GM19463 (cell line): Measurements from ENCODE around the gene FAM20C.
A peak's percentile ranks its signal among the peaks of the same experiment; 100 is the strongest.

ENCODE experiments used
- ATAC-seq: cut with Tn5 transposase; IDR thresholded peaks from one replicate; pipeline ENCODE4 v1.9.1; 2021; ENCODE audit warnings: mild to moderate bottlenecking, moderate library complexity; ENCODE audit not compliant: unreplicated experiment

FAM20C gene

DNA sequence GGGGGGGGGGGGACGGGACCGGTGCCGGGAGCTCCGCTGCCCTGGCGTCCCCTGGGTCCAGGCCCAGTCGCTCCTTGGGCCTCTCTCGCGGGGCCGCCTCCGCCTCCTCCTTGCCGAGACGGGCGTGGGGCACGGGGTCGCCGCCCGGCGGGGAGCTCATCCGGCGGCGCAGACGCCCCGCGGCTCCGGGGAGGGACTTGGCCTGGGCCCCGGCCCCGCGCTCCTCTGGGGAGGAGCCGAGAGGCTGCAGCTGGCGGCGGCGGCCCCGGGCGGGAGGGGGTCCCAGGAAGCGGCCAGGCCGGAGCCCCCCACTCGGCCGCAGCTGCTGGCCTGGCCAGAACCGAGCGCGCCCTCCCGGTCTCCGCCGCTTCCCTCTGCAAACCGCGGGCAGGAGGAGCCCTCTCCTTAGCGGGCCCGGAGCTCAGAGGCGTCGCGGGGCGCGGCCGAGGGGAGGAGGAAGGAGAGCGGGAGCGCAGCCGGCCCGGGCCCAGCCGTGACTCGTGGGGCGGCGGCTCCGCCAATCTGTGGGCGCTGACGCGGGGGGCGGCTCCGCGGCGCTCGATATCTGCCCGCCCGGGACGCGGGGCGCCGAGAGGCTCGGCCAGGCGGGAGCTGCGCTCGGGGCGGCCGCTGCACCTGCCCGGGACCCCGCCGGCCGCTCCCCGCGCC, at the start of gene FAM20C:
Gene FAM20C (plus strand): TSS at position 591 of the 669 bp plus-strand sequence. CDS start 629 bp downstream, outside the sequence.
- ATAC-seq = no peak

DNA sequence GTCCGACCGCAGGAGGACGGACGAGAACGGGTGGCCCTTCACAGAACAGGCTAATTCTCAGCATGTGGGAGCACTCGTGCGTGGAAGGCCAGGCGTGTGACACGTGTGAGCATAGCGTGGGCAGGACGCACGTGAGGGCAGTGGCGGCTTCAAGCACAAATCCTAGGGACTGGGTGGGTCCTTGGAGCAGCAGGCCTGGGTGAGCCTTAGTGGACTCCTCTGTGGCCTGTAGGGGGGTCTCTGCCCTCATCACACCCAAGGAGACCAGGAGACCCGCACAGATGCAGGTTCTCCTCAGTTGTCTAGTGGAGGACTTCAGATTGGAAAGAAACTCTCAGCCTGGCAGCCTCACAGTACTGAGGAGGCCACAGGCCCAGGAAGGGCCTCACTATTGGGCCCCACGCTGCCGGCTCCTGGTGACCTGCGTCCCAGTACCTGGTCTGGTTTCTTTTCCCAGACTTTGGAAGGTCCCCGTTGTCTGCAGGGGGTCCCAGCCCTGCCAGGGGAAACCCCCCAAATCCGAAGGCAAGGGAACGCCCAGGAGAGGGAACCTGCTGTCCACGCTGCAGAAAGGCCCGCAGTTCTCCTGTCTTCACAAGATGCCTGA, 49.1 kb upstream of the FAM20C start:
- ATAC-seq = no peak

DNA sequence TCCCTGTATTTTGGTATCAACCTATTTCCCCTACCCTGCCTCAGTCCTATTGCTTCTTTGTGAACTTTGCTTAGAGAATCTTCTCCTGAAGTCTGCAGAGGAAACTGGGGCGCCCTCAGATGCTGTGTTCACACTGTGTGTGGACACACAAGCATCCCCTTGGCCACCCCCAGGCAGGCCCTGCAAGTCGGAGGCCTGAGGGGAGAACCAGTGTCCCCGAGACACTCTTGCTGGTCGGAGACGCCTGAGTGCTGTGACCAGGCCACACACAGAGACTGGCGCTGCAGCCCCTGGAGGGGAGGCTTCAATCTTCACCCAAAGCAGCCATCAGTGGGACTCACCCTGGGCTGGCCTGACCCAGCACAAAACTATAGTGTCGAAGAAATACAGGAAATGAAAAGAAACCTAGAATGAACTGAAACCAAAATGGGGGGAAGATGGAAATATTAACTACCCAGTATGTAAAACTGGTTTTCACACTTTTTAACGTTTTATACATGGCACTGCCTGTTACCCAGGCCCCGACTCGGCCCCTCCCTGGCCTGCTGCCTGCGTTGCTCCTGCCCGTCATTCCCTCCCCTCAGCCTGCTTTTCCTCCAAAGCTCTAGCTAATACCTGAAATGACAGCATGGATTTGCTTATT, 48.4 kb upstream of the FAM20C start:
- peak; percentile 49 for ATAC-seq

DNA sequence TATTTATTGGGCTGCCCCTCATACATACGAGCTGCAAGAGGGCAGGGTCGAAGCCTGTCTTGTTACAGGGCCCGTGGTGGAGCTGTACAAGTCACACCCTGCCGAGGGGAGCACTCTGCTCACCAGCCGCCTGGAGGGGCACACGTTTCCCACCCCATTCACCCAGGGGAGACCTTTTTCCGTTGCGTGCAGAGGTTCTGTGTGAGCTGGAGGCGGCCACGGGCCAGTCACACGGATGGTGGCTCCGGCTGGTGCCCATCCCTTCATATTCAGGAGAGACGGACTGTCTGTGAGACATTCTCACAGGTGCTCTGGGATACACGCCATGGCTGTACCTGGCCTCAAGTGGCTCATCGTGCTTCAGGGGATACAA, 47.9 kb upstream of the FAM20C start:
- no peak for ATAC-seq

DNA sequence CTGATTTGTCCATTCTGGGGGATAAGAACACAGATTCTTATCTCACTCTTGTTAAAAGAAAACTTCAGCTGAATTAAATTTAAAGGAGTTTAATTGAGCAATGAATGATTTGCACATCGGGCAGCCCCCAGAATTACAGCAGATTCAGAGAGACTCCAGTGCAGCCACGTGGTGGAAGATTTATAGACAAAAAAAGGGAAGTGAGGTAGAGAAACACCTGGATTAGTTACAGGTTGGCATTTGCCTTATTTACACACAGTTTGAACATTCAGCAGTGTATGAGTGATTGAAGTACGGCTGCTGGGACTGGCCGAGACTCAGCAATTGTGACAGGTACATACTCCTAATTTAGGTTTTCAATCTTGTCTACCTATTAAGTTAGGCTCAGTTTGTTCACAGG, 46.5 kb upstream of the FAM20C start:
- ATAC-seq = no peak

DNA sequence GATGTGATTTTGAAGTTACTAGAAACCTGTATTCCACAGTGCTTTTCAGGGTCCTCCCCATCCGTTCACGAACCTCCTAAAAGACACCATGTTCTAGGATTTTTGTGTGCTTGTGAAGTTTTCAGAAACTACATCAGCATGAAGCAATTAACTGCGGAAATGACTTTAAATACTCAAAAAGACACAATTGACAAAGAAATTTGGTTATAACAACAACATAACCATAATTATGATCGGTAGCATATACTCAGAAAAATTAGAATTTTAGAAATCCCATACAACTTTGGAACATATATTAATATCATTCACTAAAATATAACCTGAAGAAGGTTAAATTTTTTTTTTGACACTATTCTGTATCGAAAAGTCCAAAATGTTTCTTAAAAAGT, 43.8 kb upstream of the FAM20C start:
- ATAC-seq = no peak

DNA sequence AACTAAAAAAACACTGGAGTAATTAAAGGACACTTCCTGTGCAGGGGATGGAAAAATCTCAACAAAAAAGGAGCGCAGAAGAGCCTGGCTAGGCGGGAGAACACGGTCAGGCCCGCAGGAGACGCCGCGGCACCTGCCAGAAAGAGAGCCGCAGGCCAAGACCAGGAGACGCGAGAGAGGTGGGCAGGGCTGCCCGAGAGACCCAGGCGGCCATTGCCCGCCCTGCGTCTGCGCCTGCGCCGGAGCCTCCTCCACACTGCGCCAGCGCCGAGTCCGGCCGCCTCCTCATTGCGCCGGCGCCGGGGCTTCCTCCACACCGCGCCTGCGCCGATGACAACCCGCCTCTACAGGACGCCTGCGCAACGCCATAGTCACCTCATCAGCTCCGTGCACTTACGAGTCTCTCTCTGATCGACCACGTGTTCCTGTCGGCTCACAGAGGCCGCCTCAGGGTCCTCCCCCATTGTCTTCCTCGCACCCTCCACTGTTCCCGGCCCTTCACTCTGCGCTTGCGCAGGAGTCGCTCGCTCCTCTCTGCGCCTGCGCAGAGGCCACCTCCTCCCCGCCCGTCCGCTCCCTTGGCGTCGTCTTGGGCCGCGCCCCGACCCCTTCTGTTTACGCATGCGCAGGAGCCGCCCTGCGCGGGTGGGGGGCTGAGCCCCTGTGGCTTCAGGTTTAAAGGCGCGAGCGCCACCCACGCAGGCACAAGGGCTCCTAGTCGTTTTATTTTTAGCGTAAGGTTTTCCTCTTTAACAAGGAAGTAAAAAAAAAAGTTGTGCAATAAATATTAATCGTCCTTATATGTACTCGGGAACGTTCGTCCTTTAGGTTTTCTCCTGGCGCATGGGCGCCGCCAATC, 43.2 kb upstream of the FAM20C start:
- peak; percentile 97 for ATAC-seq

- ATAC-seq = peak; percentile 2
Measured at GRCh38 chr7:149791-150636, 42.4 kb upstream of the FAM20C start.

- ATAC-seq = no peak
Measured at GRCh38 chr7:150811-151221, 41.6 kb upstream of the FAM20C start.

- ATAC-seq = no peak
Measured at GRCh38 chr7:151346-152050, 40.9 kb upstream of the FAM20C start.

- no peak for ATAC-seq
Measured at GRCh38 chr7:152702-153391, 39.5 kb upstream of the FAM20C start.

DNA sequence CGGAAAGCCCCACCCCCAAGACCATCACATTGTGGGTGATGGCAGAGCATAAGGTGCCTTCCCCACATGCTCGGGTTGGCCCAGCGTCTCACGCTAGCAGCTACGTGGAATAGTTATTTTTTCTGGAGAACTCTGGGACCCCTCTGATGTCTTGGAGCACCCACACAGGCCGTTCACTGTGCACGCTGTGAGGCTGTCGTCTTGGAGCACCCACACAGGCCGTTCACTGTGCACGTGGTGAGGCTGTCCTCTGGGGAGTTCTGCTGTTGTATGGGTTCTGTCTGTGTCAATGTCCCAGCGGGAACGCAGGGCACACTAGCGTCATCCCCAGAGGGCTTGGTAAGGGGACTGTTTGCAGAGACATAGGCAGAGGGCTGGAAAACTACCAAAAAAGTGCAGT, 38.8 kb upstream of the FAM20C start:
- ATAC-seq = no peak

DNA sequence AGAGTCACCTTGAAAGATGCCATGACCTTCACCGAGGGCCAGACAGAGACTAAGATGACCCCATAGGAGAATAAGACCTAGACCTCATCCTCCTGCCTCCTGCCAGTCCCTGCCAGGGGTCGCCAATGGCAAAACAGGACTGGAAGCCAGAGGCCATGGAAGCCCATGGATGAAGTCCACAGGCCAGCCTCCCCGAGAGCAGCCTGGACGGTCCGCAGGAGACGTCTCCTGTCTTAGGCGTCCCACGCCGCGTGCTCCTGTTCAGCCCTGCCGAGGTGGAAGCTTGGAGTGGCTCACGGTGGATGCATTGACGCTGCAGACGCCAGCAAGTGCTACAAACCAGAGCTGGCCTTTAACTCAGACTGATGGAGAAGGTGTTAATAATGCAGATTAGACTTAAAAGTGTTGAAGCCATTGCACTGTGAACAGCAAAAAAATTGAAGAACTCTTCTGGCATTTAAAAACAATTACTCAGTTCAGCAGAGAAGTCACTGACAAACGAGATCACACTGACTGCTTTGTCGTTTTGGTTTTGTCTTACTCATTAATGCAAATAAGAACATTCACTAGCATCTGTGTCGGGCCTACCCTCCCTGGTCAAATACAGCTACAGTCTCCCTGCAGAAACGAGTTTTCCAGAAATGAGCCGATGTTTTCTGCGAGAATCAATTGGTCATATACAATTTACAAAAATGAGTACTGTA, 38.1 kb upstream of the FAM20C start:
- no peak for ATAC-seq

GRCh38 chr7:155469-155900, 36.9 kb upstream of the FAM20C start:
- no peak for ATAC-seq

DNA sequence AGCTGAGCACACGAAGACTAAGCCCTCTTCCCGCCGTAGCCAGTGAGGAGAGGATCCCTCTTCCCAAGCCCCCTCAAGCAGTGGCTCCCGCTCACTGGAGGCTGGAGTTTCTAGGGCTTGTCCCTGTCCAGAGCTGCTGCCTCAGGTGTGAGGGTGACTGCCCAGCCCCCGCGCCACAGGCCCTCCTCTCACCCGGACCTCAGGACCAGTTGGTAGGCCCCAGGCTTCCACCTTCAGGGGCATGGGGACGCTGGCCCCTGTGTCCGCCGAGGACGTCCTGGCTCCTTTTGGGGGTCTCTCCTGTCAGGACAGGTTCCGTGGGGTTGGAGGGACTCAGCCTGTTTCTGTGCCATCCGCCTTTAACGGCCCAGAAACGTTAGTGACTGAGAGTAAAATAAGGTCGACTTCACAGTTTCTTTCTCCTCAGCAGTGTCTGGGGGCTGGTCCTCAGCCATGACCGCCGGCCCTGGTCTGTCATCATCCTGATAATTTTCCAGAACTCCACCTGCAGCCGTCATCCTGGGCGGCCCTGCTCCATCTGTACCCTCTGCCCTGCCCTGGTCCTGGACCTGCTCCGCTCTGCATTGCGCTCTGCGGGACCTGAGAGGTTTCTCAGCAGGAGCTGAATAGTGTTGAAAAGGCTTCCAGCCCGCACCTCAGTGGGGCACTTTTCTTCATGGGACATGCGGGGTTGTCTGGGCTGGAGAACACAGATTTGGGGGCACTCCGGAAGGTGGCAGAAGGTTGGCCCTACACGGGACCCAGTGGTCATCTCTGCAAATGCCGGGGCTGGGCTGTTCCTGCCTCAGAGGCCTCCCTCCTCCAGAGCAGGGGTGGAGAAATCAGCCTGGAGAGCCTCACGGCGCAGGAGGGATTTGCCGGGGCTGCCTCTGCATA, 36.0 kb upstream of the FAM20C start:
- ATAC-seq = no peak

DNA sequence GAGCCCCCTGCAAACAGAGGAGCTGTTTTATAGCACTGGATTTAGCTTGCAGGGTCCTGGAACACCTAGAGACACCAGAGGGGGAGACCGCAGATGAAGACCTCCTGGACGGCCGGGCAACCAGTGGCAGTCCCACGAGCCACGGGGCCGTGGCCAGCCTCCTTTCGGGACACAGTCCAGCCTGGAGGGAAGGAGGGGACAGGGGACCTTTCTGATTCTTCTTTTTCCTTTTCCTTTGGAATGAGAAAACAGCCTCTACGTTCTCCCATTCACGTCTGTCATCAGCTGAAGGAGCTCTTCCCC, 35.4 kb upstream of the FAM20C start:
- no peak for ATAC-seq

GRCh38 chr7:157771-158625, 34.4 kb upstream of the FAM20C start:
- ATAC-seq = no peak
